Lower lobe of right lung (tissue), 2 donors: ENCODE results near the gene POLR3G. TPM values are rescaled to one million over a fixed set of nuclear protein-coding genes. Genes with fewer than 3 reads are reported as not detected.

Source experiments
- ATAC-seq, 2 donors: fragments of 200-7000 bp; cut with Tn5 transposase; one replicate each; pipeline ENCODE4 v1.9.1; 2020 to 2022; ENCODE audit warnings: mild to moderate bottlenecking in 2 of 2, moderate library complexity in 2 of 2
- DNase-seq: peaks from one replicate; pipeline ENCODE4 v3.0.0-alpha.2; 2020
- H3K27ac ChIP-seq: fragments of 200-600 bp; one replicate; pipeline ENCODE4 v1.8.0; 2022
- H3K27me3 ChIP-seq: fragments of 200-600 bp; one replicate; pipeline ENCODE4 v1.8.0; 2022; ENCODE audit warnings: low read depth
- H3K36me3 ChIP-seq: fragments of 200-600 bp; one replicate; pipeline ENCODE4 v1.8.0; 2022; ENCODE audit warnings: mild to moderate bottlenecking
- H3K4me1 ChIP-seq: fragments of 200-600 bp; one replicate; pipeline ENCODE4 v1.8.0; 2022
- H3K4me3 ChIP-seq: fragments of 200-600 bp; one replicate; pipeline ENCODE4 v1.8.0; 2022; ENCODE audit warnings: mild to moderate bottlenecking
- H3K9me3 ChIP-seq: fragments of 200-600 bp; one replicate; pipeline ENCODE4 v1.8.0; 2022
- CTCF ChIP-seq: fragments of 200-600 bp; IDR thresholded peaks from one replicate; pipeline ENCODE4 v1.8.0; 2022; ENCODE audit warnings: antibody characterized with exemption, mild to moderate bottlenecking
- intact Hi-C: fragments of 100-400 bp; cut with DNase I; formaldehyde crosslinking; loops from one replicate; pipeline ENCODE4 v1.11.0; 2022
- total RNA-seq: library from RNA; stranded (reverse); fragmentation: NEBNext Ultra II Directional; extraction: Animal tissue kit (Norgen Biotek cat#: 25700); gene quantifications from one replicate; pipeline ENCODE4 v1.2.1, GENCODE V29; 2021
- donor health status: DM: no; HTN: yes; CAD: no; lungs with severe emphysema.

Gene POLR3G
- total RNA-seq, 1 donor from 2014 or later = 1.8 TPM

- H3K27me3 ChIP-seq = peaks cover 18% of the 10 kb centered on the region
Measured at GRCh38 chr5:90553711-90554110, 79.0 kb downstream of the POLR3G start.

GRCh38 chr5:90554358-90555006 is 79.8 kb downstream of the POLR3G start:
- ATAC-seq = no peak

More at GRCh38 chr5:90553711-90554110, 79.0 kb downstream of the POLR3G start:
- ATAC-seq (no peak), DNase-seq (no peak)
- intact Hi-C loops = no loop called here
- Histone ChIP-seq H3K27ac (no peak overlapping the region), H3K4me1 (peaks cover 9% of the 10 kb centered on the region), H3K4me3 (no peak overlapping the region), H3K9me3 (no peaks in the 10 kb centered on the region), H3K36me3 (no peaks in the 10 kb centered on the region)
- TF ChIP-seq CTCF = no peak

GRCh38 chr5:90555666-90556065 is 81.0 kb downstream of the POLR3G start:
- peaks cover 12% of the 10 kb centered on the region for H3K4me1 ChIP-seq
- H3K27ac ChIP-seq = no peak overlapping the region
- intact Hi-C loops = no loop called here
- no peak overlapping the region for H3K4me3 ChIP-seq
- H3K36me3 ChIP-seq = no peaks in the 10 kb centered on the region
- H3K27me3 ChIP-seq = peaks cover 33% of the 10 kb centered on the region
- H3K9me3 ChIP-seq = no peaks in the 10 kb centered on the region
- no peak for ATAC-seq
- TF ChIP-seq CTCF = no peak
- DNase-seq = no peak

More at GRCh38 chr5:90554358-90555006, 79.8 kb downstream of the POLR3G start:
- Histone ChIP-seq H3K27me3 (peaks cover 25% of the 10 kb centered on the region), H3K4me3 (no peak overlapping the region), H3K36me3 (no peaks in the 10 kb centered on the region), H3K27ac (no peak overlapping the region), H3K4me1 (peaks cover 12% of the 10 kb centered on the region), H3K9me3 (no peaks in the 10 kb centered on the region)
- intact Hi-C loops = no loop called here
- TF ChIP-seq CTCF = no peak
- DNase-seq = no peak

- ATAC-seq (no peak), DNase-seq (no peak)
- intact Hi-C loops = no loop called here
- no peak for TF ChIP-seq CTCF
- Histone ChIP-seq H3K9me3 (no peaks in the 10 kb centered on the region), H3K27me3 (peaks cover 44% of the 10 kb centered on the region), H3K36me3 (no peaks in the 10 kb centered on the region), H3K27ac (no peak overlapping the region), H3K4me1 (peaks cover 12% of the 10 kb centered on the region), H3K4me3 (peak overlapping the region; percentile 51)
Measured at GRCh38 chr5:90557391-90557790, 82.7 kb downstream of the POLR3G start.

GRCh38 chr5:90557871-90558270 is 83.2 kb downstream of the POLR3G start:
- Histone ChIP-seq H3K27ac (peak overlapping the region; percentile 62), H3K4me3 (peak overlapping the region; percentile 51), H3K27me3 (peaks cover 44% of the 10 kb centered on the region), H3K36me3 (no peaks in the 10 kb centered on the region), H3K9me3 (no peaks in the 10 kb centered on the region), H3K4me1 (peaks cover 12% of the 10 kb centered on the region)
- TF ChIP-seq CTCF = no peak
- intact Hi-C loops = no loop called here
- DNase-seq (no peak), ATAC-seq (no peak)
